HepG2 (cell line): ENCODE data around the gene ZBTB7A. TPM values are rescaled to one million over a fixed set of nuclear protein-coding genes. Genes with fewer than 3 reads are reported as not detected.

Experiments used
- AGO2 ChIP-seq: fragments of 200-400 bp; formaldehyde crosslinking; optimal IDR thresholded peaks from 2 replicates; pipeline ENCODE3; 2017; ENCODE audit warnings: mild to moderate bottlenecking, low read depth, low read length, moderate library complexity
- DMAP1 ChIP-seq: IDR thresholded peaks from 2 replicates; pipeline ENCODE4 v1.6.1; 2016
- FLYWCH1 ChIP-seq: sonication (generic); formaldehyde crosslinking; IDR thresholded peaks from 2 replicates; pipeline ENCODE4 v1.8.1; 2023; ENCODE audit warnings: mild to moderate bottlenecking, missing genetic modification reagents
- FOXA1 ChIP-seq, 2 experiments: fragments of 450-650 bp in 1 of 2; sonication (generic) in 1 of 2; formaldehyde crosslinking in 1 of 2; IDR thresholded peaks; 2 replicates each; pipeline versions ENCODE4 v1.4.0 to v1.6.1; 2016 to 2020; ENCODE audit warnings: missing genetic modification reagents in 1 of 2
- MAZ ChIP-seq, 2 experiments: sonication (generic) in 1 of 2; formaldehyde crosslinking in 1 of 2; IDR thresholded peaks; 2 replicates each; pipeline versions ENCODE4 v1.5.0 to v1.6.1; 2012 to 2020; ENCODE audit warnings: low read depth in 2 of 2, mild to moderate bottlenecking in 2 of 2, borderline replicate concordance in 1 of 2, improper control_type of control experiment in 1 of 2, low read length in 1 of 2, missing genetic modification reagents in 1 of 2, moderate library complexity in 1 of 2
- MBNL3 ChIP-seq: fragments of 250-450 bp; sonication (Bioruptor Pico); conservative IDR thresholded peaks from 2 replicates; pipeline ENCODE4 v1.8.0; 2022; ENCODE audit warnings: mild to moderate bottlenecking, inconsistent platforms
- NFE2L2 ChIP-seq: fragments of 150-350 bp; IDR thresholded peaks from 2 replicates; pipeline ENCODE4 v1.6.1; 2014; ENCODE audit warnings: low read length
- NR2F6 ChIP-seq, 2 experiments: IDR thresholded peaks; 2 replicates each; pipeline ENCODE4 v1.6.1; 2016; ENCODE audit warnings: antibody characterized with exemption in 1 of 2, mild to moderate bottlenecking in 1 of 2
- ONECUT2 ChIP-seq: sonication (generic); formaldehyde crosslinking; IDR thresholded peaks from 2 replicates; pipeline ENCODE4 v1.4.0; 2020; ENCODE audit warnings: missing genetic modification reagents
- POGZ ChIP-seq: sonication (generic); formaldehyde crosslinking; IDR thresholded peaks from 2 replicates; pipeline ENCODE4 v1.4.0; 2020; ENCODE audit warnings: mild to moderate bottlenecking, missing genetic modification reagents
- PPARG ChIP-seq: conservative IDR thresholded peaks from 2 replicates; pipeline ENCODE4 v1.6.1; 2016; ENCODE audit warnings: missing biosample characterization, missing genetic modification reagents
- PRMT3 ChIP-seq: sonication (generic); formaldehyde crosslinking; IDR thresholded peaks from 2 replicates; pipeline ENCODE4 v1.8.1; 2022; ENCODE audit warnings: low read depth, mild to moderate bottlenecking, moderate library complexity, missing genetic modification reagents, borderline replicate concordance
- RBFOX2 ChIP-seq: fragments of 200-400 bp; formaldehyde crosslinking; IDR thresholded peaks from 2 replicates; pipeline ENCODE4 v1.6.1; 2017; ENCODE audit warnings: low read depth, mild to moderate bottlenecking, low read length
- RFX5 ChIP-seq: IDR thresholded peaks from 2 replicates; pipeline ENCODE4 v1.6.1; 2011; ENCODE audit warnings: low read depth, low read length, improper control_type of control experiment
- SOX13 ChIP-seq, 3 experiments: fragments of 450-650 bp in 1 of 3; sonication (generic) in 1 of 3; formaldehyde crosslinking in 1 of 3; IDR thresholded peaks in 2 of 3; conservative IDR thresholded peaks in 1 of 3; 2 replicates each; pipeline versions ENCODE4 v1.5.0 to v1.6.1; 2016 to 2020; ENCODE audit warnings: antibody characterized with exemption in 1 of 3, mild to moderate bottlenecking in 1 of 3, missing compliant biosample characterization in 1 of 3, missing genetic modification reagents in 1 of 3, moderate library complexity in 1 of 3
- SRY ChIP-seq: sonication (generic); formaldehyde crosslinking; IDR thresholded peaks from 2 replicates; pipeline ENCODE4 v1.8.0; 2022; ENCODE audit warnings: mild to moderate bottlenecking, missing genetic modification reagents
- U2AF1 ChIP-seq: fragments of 200-400 bp; formaldehyde crosslinking; optimal IDR thresholded peaks from 2 replicates; pipeline ENCODE3; 2017; ENCODE audit warnings: mild to moderate bottlenecking, low read depth, low read length
- ZNF275 ChIP-seq: sonication (generic); formaldehyde crosslinking; IDR thresholded peaks from 2 replicates; pipeline ENCODE4 v1.8.0; 2022; ENCODE audit warnings: missing genetic modification reagents, mild to moderate bottlenecking, inconsistent platforms, borderline replicate concordance
- ZNF615 ChIP-seq: sonication (generic); formaldehyde crosslinking; IDR thresholded peaks from 2 replicates; pipeline ENCODE4 v1.5.0; 2020; ENCODE audit warnings: mild to moderate bottlenecking, missing genetic modification reagents, borderline replicate concordance
- ZNF720 ChIP-seq: sonication (generic); formaldehyde crosslinking; IDR thresholded peaks from 2 replicates; pipeline ENCODE4 v1.4.0; 2020; ENCODE audit warnings: missing genetic modification reagents
- polyA plus RNA-seq, 8 experiments: library from polyadenylated mRNA; depleted of rRNA in 3 of 8; stranded (reverse) in 7 of 8; unstranded in 1 of 8; fragments of >200 nt; fragmentation: Illumina TruSeq in 4 of 8; extraction: Trizol in 4 of 8; gene quantifications; 2 replicates each; pipeline versions ENCODE4 v1.2.1 to v1.2.3, GENCODE V29; 2011 to 2016; ENCODE audit warnings: low read depth in 4 of 8, missing spikeins in 1 of 8, mixed read lengths in 1 of 8; ENCODE audit not compliant: insufficient read depth in 1 of 8
- total RNA-seq, 5 experiments: library from RNA; depleted of rRNA; stranded (reverse); fragments of >200 nt; fragmentation: Illumina TruSeq; extraction: Trizol; gene quantifications; 2 replicates each; pipeline ENCODE4 v1.2.3, GENCODE V29; 2016; ENCODE audit warnings: low read depth in 1 of 5
- TF ChIP-seq, protein P1 (sequence below): sonication (generic); formaldehyde crosslinking; IDR thresholded peaks from 2 replicates; pipeline ENCODE4 v1.5.0; 2020; ENCODE audit warnings: mild to moderate bottlenecking, missing genetic modification reagents, moderate library complexity
- TF ChIP-seq, protein P2 (sequence below): IDR thresholded peaks from 2 replicates; pipeline ENCODE4 v1.6.1; 2016; ENCODE audit warnings: low read depth, borderline replicate concordance
- TF ChIP-seq, protein P3 (sequence below): sonication (generic); formaldehyde crosslinking; IDR thresholded peaks from 2 replicates; pipeline ENCODE4 v1.5.0; 2020; ENCODE audit warnings: missing genetic modification reagents, mild to moderate bottlenecking, borderline replicate concordance
- TF ChIP-seq, protein P4 (sequence below): sonication (generic); formaldehyde crosslinking; conservative IDR thresholded peaks from 2 replicates; pipeline ENCODE4 v1.8.0; 2022; ENCODE audit warnings: missing genetic modification reagents

Gene ZBTB7A
- total and polyA plus RNA-seq, 2 of the 13 experiments (the other 11 are each of a cell fraction or from before 2014, with no cell fraction given): 3.6 to 4.0 TPM

GRCh38 chr19:4066176-4066606 is 508 bp downstream of the ZBTB7A start (continued):
- TF ChIP-seq, protein P1, sequence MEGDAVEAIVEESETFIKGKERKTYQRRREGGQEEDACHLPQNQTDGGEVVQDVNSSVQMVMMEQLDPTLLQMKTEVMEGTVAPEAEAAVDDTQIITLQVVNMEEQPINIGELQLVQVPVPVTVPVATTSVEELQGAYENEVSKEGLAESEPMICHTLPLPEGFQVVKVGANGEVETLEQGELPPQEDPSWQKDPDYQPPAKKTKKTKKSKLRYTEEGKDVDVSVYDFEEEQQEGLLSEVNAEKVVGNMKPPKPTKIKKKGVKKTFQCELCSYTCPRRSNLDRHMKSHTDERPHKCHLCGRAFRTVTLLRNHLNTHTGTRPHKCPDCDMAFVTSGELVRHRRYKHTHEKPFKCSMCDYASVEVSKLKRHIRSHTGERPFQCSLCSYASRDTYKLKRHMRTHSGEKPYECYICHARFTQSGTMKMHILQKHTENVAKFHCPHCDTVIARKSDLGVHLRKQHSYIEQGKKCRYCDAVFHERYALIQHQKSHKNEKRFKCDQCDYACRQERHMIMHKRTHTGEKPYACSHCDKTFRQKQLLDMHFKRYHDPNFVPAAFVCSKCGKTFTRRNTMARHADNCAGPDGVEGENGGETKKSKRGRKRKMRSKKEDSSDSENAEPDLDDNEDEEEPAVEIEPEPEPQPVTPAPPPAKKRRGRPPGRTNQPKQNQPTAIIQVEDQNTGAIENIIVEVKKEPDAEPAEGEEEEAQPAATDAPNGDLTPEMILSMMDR (CRISPR knock-in tag): peak; percentile 17; the same call in 1 of the 2 replicates
- no peak for TF ChIP-seq FLYWCH1
- no peak for TF ChIP-seq SRY (CRISPR knock-in tag)
- TF ChIP-seq POGZ (CRISPR knock-in tag): no peak
- TF ChIP-seq MBNL3 (CRISPR knock-in tag): no peak
- no peak for TF ChIP-seq ZNF615 (CRISPR knock-in tag)
- TF ChIP-seq U2AF1: no peak
- TF ChIP-seq PPARG (CRISPR knock-in tag): no peak
- TF ChIP-seq RFX5: no peak
- no peak for TF ChIP-seq ZNF720 (CRISPR knock-in tag)
- no peak for TF ChIP-seq ONECUT2 (CRISPR knock-in tag)
- no peak for TF ChIP-seq SOX13 (IDR thresholded peaks at IDR 0.05)
- TF ChIP-seq SOX13 (CRISPR knock-in tag; conservative IDR thresholded peaks at IDR 0.05 in 1 of 2, IDR thresholded peaks at IDR 0.05 in 1 of 2): no peak
- no peak for TF ChIP-seq MAZ (IDR thresholded peaks at IDR 0.05; ENCODE audit: borderline replicate concordance, low read depth, low read length)
- TF ChIP-seq MAZ (CRISPR knock-in tag; IDR thresholded peaks at IDR 0.05; ENCODE audit: low read depth): no peak
- TF ChIP-seq PRMT3 (CRISPR knock-in tag): no peak
- TF ChIP-seq, protein P2, sequence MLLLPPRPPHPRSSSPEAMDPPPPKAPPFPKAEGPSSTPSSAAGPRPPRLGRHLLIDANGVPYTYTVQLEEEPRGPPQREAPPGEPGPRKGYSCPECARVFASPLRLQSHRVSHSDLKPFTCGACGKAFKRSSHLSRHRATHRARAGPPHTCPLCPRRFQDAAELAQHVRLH: 0 out of 2 replicates have a peak, but pooled peaks have one; percentile 43
- peak; percentile 58 for TF ChIP-seq AGO2
- no peak for TF ChIP-seq DMAP1 (CRISPR knock-in tag)
- TF ChIP-seq ZNF275 (CRISPR knock-in tag): no peak
- TF ChIP-seq RBFOX2: peak; percentile 59; the same call in 1 of the 2 replicates
- TF ChIP-seq, protein P3, sequence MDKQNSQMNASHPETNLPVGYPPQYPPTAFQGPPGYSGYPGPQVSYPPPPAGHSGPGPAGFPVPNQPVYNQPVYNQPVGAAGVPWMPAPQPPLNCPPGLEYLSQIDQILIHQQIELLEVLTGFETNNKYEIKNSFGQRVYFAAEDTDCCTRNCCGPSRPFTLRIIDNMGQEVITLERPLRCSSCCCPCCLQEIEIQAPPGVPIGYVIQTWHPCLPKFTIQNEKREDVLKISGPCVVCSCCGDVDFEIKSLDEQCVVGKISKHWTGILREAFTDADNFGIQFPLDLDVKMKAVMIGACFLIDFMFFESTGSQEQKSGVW (CRISPR knock-in tag): no peak
- no peak for TF ChIP-seq FOXA1 (IDR thresholded peaks at IDR 0.05)
- TF ChIP-seq FOXA1 (CRISPR knock-in tag; IDR thresholded peaks at IDR 0.05): no peak
- TF ChIP-seq NR2F6 (IDR thresholded peaks at IDR 0.05): no peak
- no peak for TF ChIP-seq NR2F6 (CRISPR knock-in tag; IDR thresholded peaks at IDR 0.05)
- TF ChIP-seq NFE2L2: no peak
- TF ChIP-seq, protein P4, sequence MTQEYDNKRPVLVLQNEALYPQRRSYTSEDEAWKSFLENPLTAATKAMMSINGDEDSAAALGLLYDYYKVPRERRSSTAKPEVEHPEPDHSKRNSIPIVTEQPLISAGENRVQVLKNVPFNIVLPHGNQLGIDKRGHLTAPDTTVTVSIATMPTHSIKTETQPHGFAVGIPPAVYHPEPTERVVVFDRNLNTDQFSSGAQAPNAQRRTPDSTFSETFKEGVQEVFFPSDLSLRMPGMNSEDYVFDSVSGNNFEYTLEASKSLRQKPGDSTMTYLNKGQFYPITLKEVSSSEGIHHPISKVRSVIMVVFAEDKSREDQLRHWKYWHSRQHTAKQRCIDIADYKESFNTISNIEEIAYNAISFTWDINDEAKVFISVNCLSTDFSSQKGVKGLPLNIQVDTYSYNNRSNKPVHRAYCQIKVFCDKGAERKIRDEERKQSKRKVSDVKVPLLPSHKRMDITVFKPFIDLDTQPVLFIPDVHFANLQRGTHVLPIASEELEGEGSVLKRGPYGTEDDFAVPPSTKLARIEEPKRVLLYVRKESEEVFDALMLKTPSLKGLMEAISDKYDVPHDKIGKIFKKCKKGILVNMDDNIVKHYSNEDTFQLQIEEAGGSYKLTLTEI (CRISPR knock-in tag): no peak
